DMS153 treated with DMSO at 0.1 percent for 48 hours (cell line): ENCODE data around the gene GARIN3.
"Not testable (repeated sequence)": the region's sequence is repeated elsewhere in the genome, so short reads cannot be mapped to it uniquely, and the experiment has no call there.

Source experiments
- DNase-seq: peaks from one replicate; lab custom pipeline; 2025; ENCODE audit not compliant: unreplicated experiment; lab: John Stamatoyannopoulos, UW

GARIN3 gene

DNA sequence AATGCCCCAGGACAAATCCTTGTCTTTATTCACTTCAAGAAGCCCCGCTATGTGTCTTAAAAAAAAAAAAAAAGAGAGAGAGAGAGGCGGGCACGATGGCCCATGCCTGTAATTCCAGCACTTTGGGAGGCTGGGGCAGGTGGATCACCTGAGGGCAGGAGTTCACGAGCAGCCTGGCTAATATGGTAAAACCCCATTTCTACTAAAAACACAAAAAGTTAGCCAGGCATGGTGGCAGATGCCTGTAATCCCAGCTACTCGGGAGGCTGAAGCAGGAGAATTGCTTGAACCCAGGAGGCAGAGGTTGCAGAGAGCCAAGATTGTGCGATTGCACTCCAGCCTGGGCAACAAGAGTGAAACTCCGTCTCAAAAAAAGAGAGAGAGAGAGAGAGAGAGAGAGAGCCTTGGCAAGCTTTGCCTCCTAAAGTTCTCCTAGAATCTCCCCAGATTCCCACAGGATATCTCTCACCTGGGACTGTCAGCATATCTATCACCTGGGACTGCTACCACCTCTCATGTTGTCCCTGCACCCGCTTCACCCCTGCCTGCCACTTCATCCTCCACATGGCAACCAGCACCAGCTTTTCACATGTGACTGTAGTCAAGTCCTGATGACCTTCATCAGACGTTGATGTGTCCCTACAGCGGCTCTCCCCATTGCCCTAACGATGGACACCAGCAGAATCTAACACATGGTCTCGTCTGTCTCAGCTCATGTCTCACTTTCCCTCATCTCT, 20.4 kb upstream of the GARIN3 start:
- DNase-seq = no peak

DNA sequence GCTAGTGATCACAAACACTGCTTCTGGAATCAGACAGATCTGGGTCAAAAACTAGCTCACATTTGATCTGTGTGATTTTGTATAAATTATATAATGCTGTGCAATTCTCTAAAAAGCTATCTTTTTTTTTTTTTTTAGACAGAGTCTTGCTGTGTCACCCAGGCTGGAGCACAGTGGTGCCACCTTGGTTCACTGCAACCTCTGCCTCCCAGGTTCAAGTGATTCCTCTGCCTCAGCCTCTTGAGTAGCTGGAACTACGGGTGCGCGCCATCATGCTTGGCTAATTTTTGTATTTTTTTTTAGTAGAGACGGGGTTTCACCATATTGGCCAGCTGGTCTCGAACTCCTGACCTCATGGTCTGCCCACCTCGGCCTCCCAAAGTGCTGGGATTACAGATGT, 19.1 kb upstream of the GARIN3 start:
- not testable (repeated sequence) for DNase-seq

DNA sequence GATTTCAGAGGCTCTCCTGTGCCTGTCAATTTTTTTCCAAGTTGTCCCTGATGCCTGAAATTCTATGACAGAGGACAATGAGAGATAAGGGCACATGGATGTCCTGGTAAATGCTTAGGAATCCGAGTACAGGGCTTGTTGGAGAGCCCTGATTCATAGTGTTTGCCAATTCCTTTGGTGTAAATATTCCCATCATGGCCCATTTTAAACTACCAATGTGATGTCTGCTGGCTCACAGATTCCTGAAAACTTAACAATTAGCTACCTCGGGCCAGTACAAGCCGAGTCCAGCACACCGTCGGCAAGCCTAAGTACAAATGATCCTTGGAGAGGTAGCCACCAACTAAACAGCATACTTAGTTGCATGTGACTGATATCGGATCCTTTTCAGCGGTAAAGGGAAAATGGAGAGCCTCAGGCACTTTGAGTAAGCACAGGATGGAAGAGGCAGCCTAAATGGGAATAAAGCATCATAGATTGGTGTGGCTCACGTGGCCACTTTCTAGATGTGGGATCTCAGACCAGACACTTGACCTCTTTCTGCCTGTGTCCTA, 18.1 kb upstream of the GARIN3 start:
- no peak for DNase-seq

DNA sequence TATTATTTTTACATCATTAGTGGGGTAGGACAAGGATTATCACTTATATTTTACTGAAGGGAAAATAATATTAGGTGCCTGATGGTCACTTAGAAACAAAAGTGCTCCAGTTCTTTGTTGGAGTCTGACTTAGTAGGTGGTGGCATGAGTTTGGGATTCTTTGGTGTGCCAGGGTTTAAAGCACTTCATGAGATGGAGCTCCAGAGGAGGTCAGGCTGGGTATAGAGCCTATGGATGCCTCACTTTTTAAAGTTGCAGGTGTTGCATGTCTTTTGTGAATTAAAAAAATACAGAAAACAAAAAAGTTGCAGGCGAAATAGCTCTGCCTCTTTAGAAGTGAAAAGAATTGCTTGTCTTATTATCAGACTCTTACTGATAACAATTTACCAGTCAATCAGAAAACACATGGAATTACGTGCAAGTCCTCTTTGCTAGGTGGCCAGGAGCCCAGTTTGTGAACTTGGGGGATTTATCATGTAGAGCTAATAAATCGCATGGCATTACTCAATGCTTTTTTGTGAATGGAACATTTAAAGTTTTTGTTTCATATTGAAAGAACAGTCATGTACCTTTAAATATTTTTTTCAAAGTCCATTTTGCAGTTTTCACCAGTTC, 16.2 kb upstream of the GARIN3 start:
- DNase-seq = no peak

DNA sequence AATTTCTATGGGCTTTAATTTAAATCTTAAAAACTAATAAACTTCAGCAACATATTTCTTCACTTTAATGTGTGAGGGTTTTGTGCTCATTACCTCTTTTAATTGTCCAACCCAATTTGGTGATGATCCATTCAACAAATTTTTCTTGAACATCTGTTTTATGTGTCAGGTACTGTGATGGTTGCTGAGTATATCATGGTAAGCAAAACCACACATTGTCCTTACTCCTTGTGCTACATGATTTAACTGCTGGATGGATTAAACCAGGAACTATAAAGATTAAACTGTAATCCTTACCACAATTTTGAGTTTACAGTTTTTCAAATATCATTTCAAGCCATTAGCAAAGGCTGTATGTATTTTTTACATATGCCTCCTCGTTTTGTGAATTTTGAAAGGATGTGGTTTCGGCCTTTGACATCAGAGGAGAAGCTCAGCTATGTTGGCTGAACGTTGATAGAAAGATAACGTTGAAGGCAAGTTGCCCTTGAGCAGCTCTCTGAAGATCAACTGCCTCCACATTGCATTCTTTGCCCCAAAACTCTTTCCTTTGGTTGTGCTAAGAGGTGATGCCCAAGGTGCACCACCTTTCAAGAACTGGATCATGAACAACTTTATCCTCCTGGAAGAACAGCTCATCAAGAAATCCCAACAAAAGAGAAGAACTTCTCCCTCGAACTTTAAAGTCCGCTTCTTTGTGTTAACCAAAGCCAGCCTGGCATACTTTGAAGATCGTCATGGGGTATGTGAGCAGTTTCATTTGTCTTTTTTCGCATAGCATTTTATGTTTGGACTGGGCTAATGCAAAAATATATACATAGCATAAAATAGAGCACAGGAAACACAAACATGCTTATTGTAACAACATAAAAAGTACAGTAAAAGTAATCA, 14.6 kb upstream of the GARIN3 start, which contains the start of gene ITK:
TSS of gene ITK (plus strand) at position 467 of the 891 bp plus-strand sequence. CDS start at position 605, 138 bp downstream.
- no peak for DNase-seq

DNA sequence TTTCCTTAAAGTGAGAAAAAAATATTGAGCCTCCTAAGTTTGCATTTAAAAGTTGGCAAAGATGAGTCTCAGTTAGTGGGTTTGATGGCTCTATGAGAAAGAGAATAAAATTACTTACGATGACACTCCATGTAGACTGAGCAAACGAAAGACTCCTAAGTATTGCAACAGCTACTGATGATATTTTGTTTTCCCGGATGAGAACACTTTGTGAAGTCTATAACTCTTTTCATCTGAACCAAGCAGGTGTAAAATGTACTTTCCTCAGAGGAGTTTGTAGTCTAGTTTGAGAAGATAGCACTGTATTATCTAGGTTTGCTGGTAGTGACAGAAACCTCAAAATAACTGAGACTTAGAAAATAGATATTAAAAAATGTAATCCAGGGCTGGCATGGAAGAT, 12.9 kb upstream of the GARIN3 start:
- DNase-seq = no peak

DNA sequence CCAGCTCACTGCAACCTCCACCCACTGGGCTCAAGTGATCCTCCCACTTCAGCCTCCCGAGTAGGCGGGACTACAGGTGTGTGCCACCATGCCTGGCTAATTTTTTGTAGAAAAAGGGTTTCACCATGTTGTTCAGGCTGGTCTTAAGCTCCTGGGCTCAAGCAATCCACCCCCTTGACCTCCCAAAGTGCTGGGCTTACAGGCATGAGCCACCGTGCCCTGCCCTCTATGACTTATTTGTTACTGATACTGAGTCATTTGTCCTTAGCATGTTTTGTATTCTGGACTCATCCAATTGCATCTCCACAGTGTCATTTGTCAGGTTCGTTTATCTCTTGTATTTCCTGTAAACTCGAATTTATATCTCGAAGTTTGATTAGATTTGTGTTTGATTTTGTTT, 11.9 kb upstream of the GARIN3 start:
- no peak for DNase-seq

DNA sequence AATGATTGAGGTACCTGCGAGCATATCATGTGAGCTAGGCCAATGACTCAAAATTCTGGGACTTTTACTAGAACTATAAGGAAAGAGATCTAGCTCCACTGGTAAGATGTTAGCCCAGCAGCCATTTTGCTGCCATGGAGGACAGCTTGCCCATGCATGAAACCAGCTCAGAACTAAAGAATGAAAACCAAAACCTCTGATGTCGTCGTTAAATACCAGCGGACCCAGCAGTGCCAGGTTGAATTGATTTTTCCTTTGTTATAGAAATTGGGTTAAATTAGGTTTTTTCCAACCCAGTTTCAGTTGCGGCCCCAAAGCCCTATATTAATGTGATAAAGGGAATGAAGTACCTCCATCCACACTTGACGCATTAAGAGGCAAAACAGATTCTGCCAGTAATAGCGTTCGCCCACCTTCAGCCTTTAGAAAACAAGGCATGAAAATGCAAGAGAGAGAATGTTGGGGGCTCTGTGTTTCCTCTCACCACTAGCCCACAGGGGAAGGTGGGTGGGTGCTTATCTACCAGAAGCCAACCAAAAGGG, 9.1 kb upstream of the GARIN3 start:
- DNase-seq = no peak

DNA sequence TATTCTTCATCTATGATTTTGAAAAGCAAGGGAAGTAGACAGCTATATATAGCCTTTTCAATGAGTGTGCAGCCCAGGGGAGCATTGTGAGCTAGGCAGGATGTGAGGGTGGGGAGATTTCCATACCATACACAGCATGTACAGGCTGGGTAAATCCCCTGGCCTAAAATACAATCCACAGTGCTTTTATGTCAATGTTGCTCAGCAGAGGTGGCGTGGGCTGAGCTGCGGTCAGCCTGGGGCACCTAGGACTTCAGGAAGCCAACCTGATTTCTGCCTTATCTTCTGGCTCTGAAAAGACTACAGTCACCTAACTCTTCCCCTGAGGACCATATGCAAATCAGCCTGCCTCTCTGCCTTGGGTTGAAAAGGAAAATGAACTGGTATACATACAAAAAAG, 6.3 kb upstream of the GARIN3 start:
- no peak for DNase-seq

DNA sequence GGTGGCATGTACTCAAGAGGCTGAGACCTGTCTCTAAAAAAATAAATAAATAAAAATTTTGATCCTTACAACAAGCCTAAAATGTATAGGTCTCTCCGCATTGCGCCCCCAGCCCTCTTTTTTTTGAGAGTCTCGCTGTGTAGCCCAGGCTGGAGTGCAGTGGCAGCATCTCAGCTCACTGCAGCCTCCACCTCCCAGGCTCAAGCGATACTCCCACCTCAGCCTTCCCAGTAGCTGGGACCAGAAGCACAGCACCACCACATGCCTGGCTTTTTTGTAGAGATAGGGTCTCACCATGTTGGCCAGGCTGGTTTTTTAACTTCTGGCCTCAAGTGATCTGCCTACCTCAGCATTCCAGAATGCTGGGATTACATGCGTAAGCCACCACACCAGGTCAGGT, 2.2 kb upstream of the GARIN3 start:
- no peak for DNase-seq

DNA sequence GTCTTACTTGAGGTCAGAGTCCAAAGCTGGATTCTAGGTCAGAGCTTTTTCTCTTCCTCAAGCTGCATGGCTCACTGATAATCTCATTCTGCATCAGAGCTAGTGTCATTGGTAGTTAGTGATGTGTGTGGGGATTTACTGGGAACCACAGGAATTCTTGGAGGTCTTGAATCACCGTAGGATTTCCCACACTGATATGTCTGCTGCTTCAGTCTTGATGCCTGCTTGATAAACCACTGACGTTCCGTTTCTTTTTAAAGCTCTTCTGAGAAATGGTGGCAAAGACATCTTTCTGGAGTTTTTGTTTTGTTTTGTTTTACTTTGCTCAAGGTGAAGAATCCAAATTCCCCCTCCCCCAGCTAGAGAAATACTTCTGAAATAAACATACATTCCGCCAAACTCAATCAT, 1.2 kb upstream of the GARIN3 start:
- DNase-seq = no peak

DNA sequence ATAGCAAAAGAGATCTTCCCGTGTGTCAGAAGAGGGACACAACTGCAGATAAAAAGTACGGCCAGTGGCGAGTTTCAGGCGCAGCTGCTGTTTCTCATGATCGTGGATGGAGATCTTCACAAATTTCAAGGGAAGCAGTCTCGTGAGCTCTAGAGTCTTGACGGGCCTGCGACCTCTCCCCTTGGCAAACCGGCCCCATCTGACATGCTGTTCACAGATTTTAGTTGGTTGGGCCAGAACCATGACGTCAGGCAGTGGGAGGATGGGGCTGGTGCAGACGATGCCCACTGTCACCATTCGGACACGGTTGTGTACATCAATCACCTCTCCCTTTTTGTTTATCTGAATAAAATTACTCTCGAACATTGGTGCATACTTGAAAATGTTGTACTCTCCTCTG, 396 bp downstream of the GARIN3 start:
- DNase-seq = no peak

DNA sequence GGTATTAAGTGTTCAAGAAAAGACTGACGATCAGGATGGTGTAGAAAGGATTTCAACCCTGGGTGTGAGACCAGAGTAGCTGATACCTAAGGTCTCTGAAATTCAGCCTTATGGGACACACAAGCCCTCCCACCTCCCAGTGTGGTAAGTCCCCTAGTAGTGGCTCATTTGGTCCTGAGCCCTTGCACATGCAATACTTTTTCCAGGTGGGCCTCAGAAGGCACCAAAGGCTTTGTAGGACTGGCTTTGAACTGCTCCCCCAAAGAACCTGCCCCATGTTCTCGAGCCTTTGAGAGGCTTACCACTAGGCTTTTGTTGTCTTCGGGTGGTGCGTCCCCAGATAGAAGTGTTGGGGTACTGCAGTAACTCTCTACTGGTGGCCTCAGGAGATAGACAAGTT, 803 bp downstream of the GARIN3 start:
- no peak for DNase-seq

DNA sequence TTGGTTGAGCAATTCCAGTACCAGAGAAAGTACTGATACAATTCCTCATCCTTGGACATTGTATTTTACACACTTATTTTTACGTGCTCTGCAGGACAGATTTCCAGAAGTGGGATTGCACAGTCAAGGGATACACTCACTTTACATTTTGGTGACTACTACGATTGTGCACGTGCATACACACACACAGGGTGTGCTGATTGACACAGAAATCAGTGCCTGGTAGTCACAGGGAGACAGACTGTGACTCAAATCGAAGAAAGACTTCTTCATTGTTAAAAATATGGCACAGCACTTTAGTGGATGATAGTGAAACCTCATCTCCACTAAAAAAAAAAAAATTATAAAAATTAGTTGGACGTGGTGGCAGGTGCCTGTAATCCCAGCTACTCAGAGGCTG, 1.5 kb downstream of the GARIN3 start:
- DNase-seq = no peak

DNA sequence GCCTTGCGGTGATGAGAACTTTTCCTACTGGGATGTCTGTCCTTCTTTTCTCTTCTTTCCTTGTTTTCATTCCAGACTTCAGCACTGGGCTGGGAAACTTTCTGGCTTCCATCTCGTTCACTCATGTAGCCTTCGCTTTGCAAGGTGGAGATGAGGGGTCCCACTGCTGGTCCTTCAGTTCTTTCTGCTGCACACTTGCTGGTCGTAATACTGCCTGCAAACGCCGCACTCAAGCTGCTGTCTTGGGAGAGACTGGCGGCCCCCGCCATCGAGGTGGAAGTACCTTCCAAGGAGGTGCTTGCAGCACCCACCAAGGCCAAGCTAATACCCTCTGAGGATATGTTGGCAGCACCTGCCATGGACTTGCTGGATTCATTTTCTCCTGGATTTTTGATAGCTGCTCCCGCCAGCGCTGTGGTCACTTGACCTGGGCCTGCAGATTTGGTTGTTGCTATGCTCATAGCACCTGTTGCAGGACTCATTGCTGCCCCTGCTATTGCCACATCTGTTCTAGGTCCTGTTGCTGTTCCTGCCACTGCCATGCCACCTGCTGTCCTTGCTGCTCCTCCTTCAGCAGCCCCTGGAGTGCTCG, 3.0 kb downstream of the GARIN3 start:
- no peak for DNase-seq

DNA sequence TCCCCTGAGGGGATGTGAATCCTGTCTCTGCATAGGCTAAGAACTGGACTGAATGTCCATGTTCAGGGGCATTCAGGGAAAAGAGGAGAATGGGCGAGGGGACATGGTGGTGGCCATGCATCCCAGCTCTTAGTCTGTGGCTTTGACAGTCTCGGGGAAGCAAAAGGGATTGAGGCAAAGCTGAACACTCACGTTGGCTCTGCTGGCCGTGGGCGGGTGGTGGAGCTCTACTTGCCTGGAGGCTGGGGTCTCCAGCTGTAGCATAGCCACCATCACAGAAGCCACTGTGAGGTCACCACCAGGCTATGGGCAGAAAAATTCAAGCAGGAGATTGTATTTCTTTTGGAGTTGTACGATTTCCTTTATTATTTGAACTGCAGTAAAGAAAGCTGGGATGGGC, 4.1 kb downstream of the GARIN3 start:
- DNase-seq = no peak

DNA sequence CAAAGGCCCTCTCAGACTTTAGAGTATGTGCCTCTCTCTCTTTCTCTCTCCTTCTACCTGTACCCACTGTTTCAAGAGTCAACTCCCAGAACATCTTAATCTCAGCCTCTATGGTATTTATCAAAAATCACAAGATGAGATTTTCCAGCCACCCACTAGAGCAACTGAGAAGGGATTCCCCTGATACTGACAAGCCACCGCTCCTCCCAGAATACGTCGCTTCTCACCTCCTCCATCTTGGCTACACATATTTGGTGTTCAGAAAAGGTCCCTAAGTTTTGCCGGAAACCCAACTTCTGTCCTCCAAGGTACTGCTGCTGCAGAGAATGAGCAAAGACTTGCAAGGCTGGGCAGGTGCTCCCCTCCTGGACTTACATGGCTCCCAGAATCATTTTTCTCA, 6.1 kb downstream of the GARIN3 start:
- DNase-seq = no peak

DNA sequence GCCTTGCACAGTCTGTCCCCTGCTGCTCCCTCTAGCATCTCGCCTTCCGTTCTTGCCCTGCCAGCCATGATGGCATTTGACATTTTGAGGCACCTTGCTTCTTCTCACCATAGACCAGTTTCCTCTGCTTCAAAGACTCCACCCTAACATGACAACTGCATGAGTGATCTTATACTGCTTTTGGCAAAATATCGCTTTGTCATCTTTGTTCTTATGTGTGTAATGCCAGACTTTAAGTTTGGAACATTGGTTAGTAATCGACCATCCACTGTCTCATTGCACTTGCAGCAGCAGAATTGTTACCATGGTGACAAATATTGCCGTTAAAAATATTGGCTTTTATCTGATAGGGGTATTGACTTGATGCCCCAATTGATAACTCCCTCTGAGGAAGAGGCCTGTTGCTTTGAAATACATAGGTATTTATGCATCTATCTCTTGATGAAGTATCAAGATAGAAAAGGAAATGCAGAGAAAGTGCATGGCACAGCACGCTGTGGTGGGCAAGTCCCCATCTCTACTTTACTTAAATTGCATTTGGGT, 6.8 kb downstream of the GARIN3 start:
- DNase-seq = no peak

DNA sequence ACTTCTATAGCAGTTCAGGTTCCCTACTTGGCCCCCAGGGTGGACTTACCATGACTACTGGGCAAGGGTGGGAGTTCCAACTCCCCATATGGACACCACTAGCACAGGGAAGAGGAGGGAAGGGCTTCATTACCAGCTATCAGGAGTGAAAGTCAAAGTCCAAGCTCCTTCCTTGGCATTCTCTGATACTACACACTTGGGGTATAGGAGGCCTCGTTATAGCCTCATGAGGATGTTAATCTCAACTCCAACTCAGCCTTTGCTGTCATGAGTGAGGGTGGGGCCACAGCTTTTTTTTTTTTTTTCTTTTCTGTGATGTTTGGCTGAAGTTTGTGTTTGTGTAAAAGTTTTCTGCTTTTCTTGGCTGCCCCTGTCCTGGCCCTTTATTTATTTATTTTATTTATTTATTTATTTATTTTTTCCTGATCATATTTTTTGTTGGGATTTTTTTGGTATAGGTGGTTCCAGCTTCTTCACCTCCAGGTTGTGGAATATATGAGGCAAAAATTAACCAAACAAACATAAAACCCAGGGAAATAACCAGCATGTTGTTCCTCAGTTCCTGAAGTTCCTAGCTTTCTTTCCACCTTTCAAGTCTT, 8.7 kb downstream of the GARIN3 start:
- no peak for DNase-seq

DNA sequence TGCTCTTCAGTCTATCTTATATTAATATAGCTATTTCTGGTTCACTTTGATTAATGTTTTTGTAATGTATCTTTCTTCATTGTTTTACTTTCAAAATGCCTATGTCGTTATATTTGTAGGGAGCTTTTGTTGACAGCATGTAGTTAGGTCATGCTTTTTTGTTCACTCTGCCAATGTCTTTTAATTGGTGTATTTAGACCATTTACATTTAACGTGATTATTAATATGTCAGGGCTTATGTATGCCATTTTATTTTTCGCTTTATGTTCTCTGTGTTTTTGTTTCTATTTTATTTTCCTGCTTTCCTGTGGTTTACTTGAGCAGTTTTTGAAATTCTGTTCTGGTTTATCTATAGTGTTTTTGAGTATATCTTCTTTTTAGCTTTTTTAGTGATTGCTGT, 10.8 kb downstream of the GARIN3 start:
- DNase-seq = no peak
